ENCODE measurements around the gene HOPX. TPM values are rescaled to one million over a fixed set of nuclear protein-coding genes. Genes with fewer than 3 reads are reported as not detected.

Gene HOPX
- total RNA-seq, 1 experiment from 2014 or later, result 0.26 TPM

DNA sequence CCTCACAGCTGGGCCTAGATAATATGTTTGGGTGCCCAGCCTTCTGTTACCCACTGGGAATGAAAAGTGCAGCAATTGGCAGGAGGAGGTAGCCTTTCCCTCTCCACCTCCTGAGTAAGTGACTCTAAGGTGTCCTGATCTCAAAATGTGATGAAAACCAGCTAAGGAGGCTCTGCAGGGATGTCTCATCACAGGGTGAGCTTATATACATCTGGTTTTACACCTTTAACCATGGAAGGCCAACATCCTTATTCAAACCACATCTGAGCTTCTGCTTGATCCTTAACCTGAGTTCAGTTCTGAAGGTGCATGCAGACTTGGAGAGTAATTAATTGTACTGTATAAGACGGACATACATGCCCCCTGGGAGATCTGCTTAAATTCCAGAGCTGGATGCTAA is 53.7 kb downstream of the HOPX start:
- CTCF ChIA-PET, result interaction anchor here (0.9 kb wide), 1 partner anchor 172 kb away, joined by 3 read pairs; no protein-coding TSS in a partner anchor
- H3K4me3 Mint-ChIP-seq, result no peak overlapping the region
- peaks cover 28% of the 10 kb centered on the region for H3K36me3 Mint-ChIP-seq
- H3K9me3 Mint-ChIP-seq, result peaks cover 43% of the 10 kb centered on the region
- POLR2A ChIA-PET, result no interaction called here
- DNase-seq (ENCODE audit: low spot score) (no peak), ATAC-seq (no peak)
- no peak overlapping the region for H3K27ac Mint-ChIP-seq
- peaks cover 33% of the 10 kb centered on the region for H3K27me3 Mint-ChIP-seq (ENCODE audit: low read depth)
- no peaks in the 10 kb centered on the region for H3K4me1 Mint-ChIP-seq
- TF ChIP-seq, protein P1, sequence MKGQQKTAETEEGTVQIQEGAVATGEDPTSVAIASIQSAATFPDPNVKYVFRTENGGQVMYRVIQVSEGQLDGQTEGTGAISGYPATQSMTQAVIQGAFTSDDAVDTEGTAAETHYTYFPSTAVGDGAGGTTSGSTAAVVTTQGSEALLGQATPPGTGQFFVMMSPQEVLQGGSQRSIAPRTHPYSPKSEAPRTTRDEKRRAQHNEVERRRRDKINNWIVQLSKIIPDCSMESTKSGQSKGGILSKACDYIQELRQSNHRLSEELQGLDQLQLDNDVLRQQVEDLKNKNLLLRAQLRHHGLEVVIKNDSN (CRISPR knock-in tag; IDR thresholded peaks at IDR 0.05), result no peak
- TF ChIP-seq CREB1 (CRISPR knock-in tag; IDR thresholded peaks at IDR 0.05) (no peak), E2F4 (CRISPR knock-in tag; IDR thresholded peaks at IDR 0.05; ENCODE audit: borderline replicate concordance, low read depth) (no peak), ETV6 (CRISPR knock-in tag; IDR thresholded peaks at IDR 0.05) (no peak), JAZF1 (CRISPR knock-in tag; IDR thresholded peaks at IDR 0.05) (no peak)
- TF ChIP-seq, protein P2, sequence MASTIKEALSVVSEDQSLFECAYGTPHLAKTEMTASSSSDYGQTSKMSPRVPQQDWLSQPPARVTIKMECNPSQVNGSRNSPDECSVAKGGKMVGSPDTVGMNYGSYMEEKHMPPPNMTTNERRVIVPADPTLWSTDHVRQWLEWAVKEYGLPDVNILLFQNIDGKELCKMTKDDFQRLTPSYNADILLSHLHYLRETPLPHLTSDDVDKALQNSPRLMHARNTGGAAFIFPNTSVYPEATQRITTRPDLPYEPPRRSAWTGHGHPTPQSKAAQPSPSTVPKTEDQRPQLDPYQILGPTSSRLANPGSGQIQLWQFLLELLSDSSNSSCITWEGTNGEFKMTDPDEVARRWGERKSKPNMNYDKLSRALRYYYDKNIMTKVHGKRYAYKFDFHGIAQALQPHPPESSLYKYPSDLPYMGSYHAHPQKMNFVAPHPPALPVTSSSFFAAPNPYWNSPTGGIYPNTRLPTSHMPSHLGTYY (CRISPR knock-in tag; IDR thresholded peaks at IDR 0.05), result no peak

- ChIA-PET CTCF (interaction anchor here (0.9 kb wide), 1 partner anchor 173 kb away, joined by 3 read pairs; no protein-coding TSS in a partner anchor), POLR2A (no interaction called here)
- Mint-ChIP-seq H3K27ac (no peak overlapping the region), H3K9me3 (peaks cover 43% of the 10 kb centered on the region), H3K36me3 (peaks cover 28% of the 10 kb centered on the region), H3K4me1 (no peaks in the 10 kb centered on the region), H3K27me3 (ENCODE audit: low read depth) (peaks cover 33% of the 10 kb centered on the region), H3K4me3 (no peak overlapping the region)
- no peak for TF ChIP-seq ATF2 (CRISPR knock-in tag; IDR thresholded peaks at IDR 0.05; ENCODE audit: borderline replicate concordance, low read depth)
- no peak for TF ChIP-seq E2F4 (CRISPR knock-in tag; IDR thresholded peaks at IDR 0.05; ENCODE audit: borderline replicate concordance, low read depth)
- TF ChIP-seq ZSCAN18 (CRISPR knock-in tag; IDR thresholded peaks at IDR 0.05), result no peak
- TF ChIP-seq ZNF416 (CRISPR knock-in tag; IDR thresholded peaks at IDR 0.05), result no peak
- TF ChIP-seq ELF4 (CRISPR knock-in tag; IDR thresholded peaks at IDR 0.05; ENCODE audit: low read depth), result no peak
- no peak for TF ChIP-seq ATF1 (CRISPR knock-in tag; IDR thresholded peaks at IDR 0.05)
- TF ChIP-seq ZNF671 (CRISPR knock-in tag; IDR thresholded peaks at IDR 0.05), result no peak
- no peak for TF ChIP-seq ZNF121 (CRISPR knock-in tag; IDR thresholded peaks at IDR 0.05)
- TF ChIP-seq JAZF1 (CRISPR knock-in tag; IDR thresholded peaks at IDR 0.05), result no peak
- no peak for TF ChIP-seq ZNF317 (CRISPR knock-in tag; IDR thresholded peaks at IDR 0.05; ENCODE audit: borderline replicate concordance, low read depth)
- TF ChIP-seq PRRX2 (CRISPR knock-in tag; IDR thresholded peaks at IDR 0.05), result no peak
- no peak for TF ChIP-seq SOX15 (CRISPR knock-in tag; IDR thresholded peaks at IDR 0.05)
- no peak for TF ChIP-seq GABPB1 (CRISPR knock-in tag; IDR thresholded peaks at IDR 0.05)
- TF ChIP-seq TEAD4 (CRISPR knock-in tag; IDR thresholded peaks at IDR 0.05), result no peak
- no peak for TF ChIP-seq HMGA2 (CRISPR knock-in tag; IDR thresholded peaks at IDR 0.05)
- no peak for TF ChIP-seq CTCF (IDR thresholded peaks at IDR 0.05)
- no peak for TF ChIP-seq CREB1 (CRISPR knock-in tag; IDR thresholded peaks at IDR 0.05)
- TF ChIP-seq, protein P3, sequence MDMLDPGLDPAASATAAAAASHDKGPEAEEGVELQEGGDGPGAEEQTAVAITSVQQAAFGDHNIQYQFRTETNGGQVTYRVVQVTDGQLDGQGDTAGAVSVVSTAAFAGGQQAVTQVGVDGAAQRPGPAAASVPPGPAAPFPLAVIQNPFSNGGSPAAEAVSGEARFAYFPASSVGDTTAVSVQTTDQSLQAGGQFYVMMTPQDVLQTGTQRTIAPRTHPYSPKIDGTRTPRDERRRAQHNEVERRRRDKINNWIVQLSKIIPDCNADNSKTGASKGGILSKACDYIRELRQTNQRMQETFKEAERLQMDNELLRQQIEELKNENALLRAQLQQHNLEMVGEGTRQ (CRISPR knock-in tag; IDR thresholded peaks at IDR 0.05), result no peak
- no peak for TF ChIP-seq CREM (CRISPR knock-in tag; IDR thresholded peaks at IDR 0.05)
- TF ChIP-seq ETV6 (CRISPR knock-in tag; IDR thresholded peaks at IDR 0.05), result no peak
- ATAC-seq (no peak), DNase-seq (ENCODE audit: low spot score) (no peak)
These were observed 54.1 kb downstream of the HOPX start for GRCh38 chr4:56626963-56627362.

Data from WTC11 (cell line).